Urinary bladder (tissue), 4 donors: ENCODE data around the gene EML4. TPM values are rescaled to one million over a fixed set of nuclear protein-coding genes. Genes with fewer than 3 reads are reported as not detected.
"Not testable (repeated sequence)": the region's sequence is repeated elsewhere in the genome, so short reads cannot be mapped to it uniquely, and the experiment has no call there.

Experiments used
- DNase-seq: peaks from one replicate; pipeline ENCODE4 v3.0.0-alpha.2; 2015; ENCODE audit errors: extremely low spot score
- H3K27ac ChIP-seq: one replicate; pipeline ENCODE4 v1.5.1; 2013; ENCODE audit warnings: low read depth, mild to moderate bottlenecking, moderate library complexity
- H3K36me3 ChIP-seq: one replicate; pipeline ENCODE4 v1.6.1; 2013; ENCODE audit warnings: mild to moderate bottlenecking, moderate library complexity; ENCODE audit not compliant: insufficient read depth
- H3K4me1 ChIP-seq: one replicate; pipeline ENCODE4 v1.6.1; 2013; ENCODE audit warnings: mild to moderate bottlenecking, moderate library complexity; ENCODE audit not compliant: insufficient read depth
- H3K4me3 ChIP-seq: one replicate; pipeline ENCODE4 v1.5.1; 2013; ENCODE audit warnings: low read depth, low read length
- WGBS: extraction: QIAGEN DNeasy Blood & Tissue Kit; methylation state at CpG from one replicate; pipeline ENCODE4 v1.1.7; 2013; 5-methylcytosine and 5-hydroxymethylcytosine counted together
- polyA plus RNA-seq: library from polyadenylated mRNA; stranded (reverse); fragments of 200-250 nt; gene quantifications from one replicate; pipeline ENCODE4 v1.2.3, GENCODE V29; 2013
- total RNA-seq: library from RNA; depleted of rRNA; stranded (reverse); fragments of >200 nt; gene quantifications from one replicate; pipeline ENCODE4 v1.2.3, GENCODE V29; 2014
- donor health status: healthy with polysubstance abuse.
- donor health status: healthy.

The EML4 gene
- total and polyA plus RNA-seq, 2 donors, result 11.4 to 93.6 TPM

- peak overlapping the region; percentile 75 for H3K27ac ChIP-seq
- DNase-seq, result no peak
- no peak overlapping the region for H3K4me3 ChIP-seq
- no peaks in the 10 kb centered on the region for H3K36me3 ChIP-seq
- no peaks in the 10 kb centered on the region for H3K4me1 ChIP-seq
- WGBS, result 17% methylated on average over 8 of the region's 8 CpGs
Observed at GRCh38 chr2:42132191-42132965, 36.8 kb upstream of the EML4 start.

DNA sequence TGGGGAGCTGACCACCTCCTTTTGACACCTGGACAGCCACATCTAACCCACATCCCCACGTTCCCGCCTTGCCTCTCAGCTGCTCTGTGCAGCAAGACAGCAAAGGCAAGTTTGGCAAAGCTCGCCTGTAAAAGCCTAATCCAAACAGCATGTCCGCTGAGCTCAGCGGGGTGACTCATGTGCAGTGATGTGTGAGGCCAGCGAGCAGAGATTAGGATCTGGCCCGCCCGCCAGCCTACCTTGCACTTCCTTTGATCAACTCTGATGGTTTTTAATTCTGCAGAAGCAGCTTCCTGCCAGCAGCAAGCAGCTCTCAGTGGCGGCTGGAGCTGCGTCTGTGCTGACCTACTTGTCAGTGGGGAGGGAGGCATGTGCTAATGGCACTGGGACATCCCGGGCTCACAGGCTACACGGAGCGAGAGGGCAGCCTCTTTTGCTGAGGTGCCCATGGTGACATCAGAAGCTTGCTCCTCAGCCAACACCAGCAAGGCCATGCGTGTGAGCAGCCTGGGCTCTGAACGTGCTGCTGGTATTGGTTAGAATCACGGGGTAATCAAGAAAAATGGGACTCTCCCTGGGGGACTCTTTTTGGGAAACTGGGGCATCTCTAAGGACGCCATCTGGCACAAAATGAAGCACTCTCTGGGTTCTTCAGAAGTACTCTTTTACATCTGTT, 36.0 kb upstream of the EML4 start:
- Histone ChIP-seq H3K27ac (peak overlapping the region; percentile 52), H3K4me3 (no peak overlapping the region), H3K4me1 (no peaks in the 10 kb centered on the region), H3K36me3 (no peaks in the 10 kb centered on the region)
- DNase-seq, result peak; percentile 86
- 5% methylated on average over 17 of the region's 17 CpGs for WGBS

- Histone ChIP-seq H3K36me3 (no peaks in the 10 kb centered on the region), H3K4me1 (no peaks in the 10 kb centered on the region), H3K27ac (no peak overlapping the region), H3K4me3 (no peak overlapping the region)
- DNase-seq, result no peak
- WGBS, result 85% methylated on average over 11 of the region's 11 CpGs
Observed at GRCh38 chr2:42133771-42134195, 35.4 kb upstream of the EML4 start.

GRCh38 chr2:42134401-42134932, 34.7 kb upstream of the EML4 start:
- 86% methylated on average over 10 of the region's 10 CpGs for WGBS
- not testable (repeated sequence) for H3K4me1 ChIP-seq

GRCh38 chr2:42135381-42136312, 33.5 kb upstream of the EML4 start:
- Histone ChIP-seq H3K4me1 (no peaks in the 10 kb centered on the region), H3K4me3 (no peak overlapping the region), H3K36me3 (no peaks in the 10 kb centered on the region), H3K27ac (no peak overlapping the region)
- no peak for DNase-seq
- WGBS, result 86% methylated on average over 4 of the region's 4 CpGs

More at GRCh38 chr2:42134401-42134932, 34.7 kb upstream of the EML4 start:
- H3K27ac ChIP-seq, DNase-seq, H3K4me3 ChIP-seq, H3K36me3 ChIP-seq: not testable (repeated sequence)

GRCh38 chr2:42136782-42137124, 32.4 kb upstream of the EML4 start:
- 84% methylated on average over 2 of the region's 2 CpGs for WGBS
- no peak overlapping the region for H3K4me3 ChIP-seq
- H3K36me3 ChIP-seq, result no peaks in the 10 kb centered on the region
- DNase-seq, result no peak
- H3K27ac ChIP-seq, result no peak overlapping the region
- H3K4me1 ChIP-seq, result no peaks in the 10 kb centered on the region

DNA sequence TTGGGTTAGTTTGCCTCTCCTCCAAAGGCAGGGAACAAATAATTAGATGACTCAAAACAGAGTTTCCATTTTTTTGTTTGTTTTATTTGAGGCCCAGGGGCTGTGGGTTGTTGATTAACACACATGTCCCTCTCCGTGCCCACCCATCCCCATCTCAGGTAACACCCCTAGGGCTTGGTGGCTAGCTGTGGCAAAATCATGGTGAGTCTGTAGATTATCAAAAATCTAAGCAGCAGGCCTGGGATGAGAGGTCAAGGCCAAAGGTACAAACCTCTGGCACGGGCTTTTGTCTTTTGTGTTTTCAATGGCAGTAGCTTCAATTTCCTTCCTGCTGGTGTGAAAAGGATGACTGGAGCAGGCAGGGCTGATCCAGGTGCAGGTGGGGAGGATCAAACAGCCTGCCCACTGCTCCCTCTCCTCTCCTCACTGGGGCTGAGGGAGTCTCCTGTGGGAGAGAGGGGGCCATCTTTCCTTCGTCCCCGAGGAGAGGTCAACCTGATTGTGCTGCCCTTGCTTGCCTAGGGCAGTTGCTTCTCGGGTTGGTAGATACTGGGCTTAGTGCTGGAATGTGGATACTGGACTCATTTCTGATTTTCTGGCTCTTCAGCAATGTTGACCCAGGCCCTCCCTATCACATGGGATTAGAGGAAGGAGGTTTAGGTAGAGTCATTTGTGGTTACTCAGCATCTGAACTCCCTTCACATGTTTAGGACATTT, 31.9 kb upstream of the EML4 start:
- H3K4me3 ChIP-seq, result no peak overlapping the region
- no peak for DNase-seq
- H3K27ac ChIP-seq, result no peak overlapping the region
- no peaks in the 10 kb centered on the region for H3K4me1 ChIP-seq
- WGBS, result 82% methylated on average over 5 of the region's 5 CpGs
- H3K36me3 ChIP-seq, result no peaks in the 10 kb centered on the region

GRCh38 chr2:42138163-42139015, 30.8 kb upstream of the EML4 start:
- no peak for DNase-seq
- H3K36me3 ChIP-seq, result no peaks in the 10 kb centered on the region
- no peak overlapping the region for H3K27ac ChIP-seq
- H3K4me3 ChIP-seq, result no peak overlapping the region
- WGBS, result 70% methylated on average over 5 of the region's 5 CpGs
- no peaks in the 10 kb centered on the region for H3K4me1 ChIP-seq

GRCh38 chr2:42139101-42139500, 30.1 kb upstream of the EML4 start:
- H3K4me3 ChIP-seq, result no peak overlapping the region
- H3K27ac ChIP-seq, result no peak overlapping the region
- no peak for DNase-seq
- 49% methylated on average over 3 of the region's 3 CpGs for WGBS
- H3K4me1 ChIP-seq, result no peaks in the 10 kb centered on the region
- H3K36me3 ChIP-seq, result no peaks in the 10 kb centered on the region

GRCh38 chr2:42140496-42140895, 28.7 kb upstream of the EML4 start:
- H3K27ac ChIP-seq, result no peak overlapping the region
- no peaks in the 10 kb centered on the region for H3K4me1 ChIP-seq
- no peak overlapping the region for H3K4me3 ChIP-seq
- WGBS, result 97% methylated on average over 2 of the region's 2 CpGs
- no peak for DNase-seq
- H3K36me3 ChIP-seq, result no peaks in the 10 kb centered on the region

DNA sequence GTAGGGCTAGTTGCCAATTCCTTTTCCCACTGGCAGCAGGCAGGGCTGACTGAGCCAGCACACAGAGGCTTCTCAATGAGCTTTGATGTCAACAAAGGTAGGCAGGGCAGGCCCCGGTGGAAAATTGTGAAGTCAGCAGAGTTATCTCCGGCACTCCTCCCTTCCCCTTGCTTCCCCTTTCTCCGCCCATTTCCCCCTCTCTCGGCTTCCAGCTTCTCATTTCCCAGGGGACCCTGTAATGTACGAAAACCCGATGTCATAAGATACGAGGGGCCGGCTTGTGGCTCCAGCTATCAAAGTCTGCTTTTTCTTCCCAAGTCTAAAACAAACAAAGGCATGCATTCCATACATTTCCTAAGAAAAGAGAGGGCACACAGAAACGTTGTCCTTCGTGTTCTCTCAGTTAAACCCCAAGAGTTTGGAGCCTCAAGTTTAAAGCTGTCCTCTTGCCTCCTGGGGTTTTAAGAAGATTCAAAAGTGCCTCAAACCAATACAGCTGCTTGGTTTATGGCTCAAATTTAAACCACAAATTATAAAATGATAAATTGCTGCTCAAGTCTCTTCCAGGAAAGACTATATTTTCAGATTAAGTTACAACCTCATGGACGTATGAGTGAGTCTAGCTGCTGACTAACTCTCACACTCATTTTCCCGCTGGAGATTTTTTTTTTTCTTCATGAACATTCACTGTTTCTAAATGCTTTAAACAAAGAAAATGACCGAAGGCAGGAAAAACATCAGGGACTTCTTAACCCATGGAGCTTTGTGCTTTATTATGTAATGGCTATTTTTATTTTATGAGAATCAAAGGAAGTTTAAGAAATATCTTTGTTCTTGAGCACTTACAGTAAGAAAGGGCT, 27.2 kb upstream of the EML4 start:
- Histone ChIP-seq H3K36me3 (no peaks in the 10 kb centered on the region), H3K27ac (peak overlapping the region; percentile 38), H3K4me1 (no peaks in the 10 kb centered on the region), H3K4me3 (no peak overlapping the region)
- DNase-seq, result no peak
- WGBS, result 4% methylated on average over 13 of the region's 13 CpGs
